Measurements from ENCODE around the gene SLC35F3.
"Not testable (repeated sequence)": the region's sequence is repeated elsewhere in the genome, so short reads cannot be mapped to it uniquely, and the experiment has no call there.

SLC35F3 gene

GRCh38 chr1:234107416-234108021, 203.0 kb downstream of the SLC35F3 start:
- no peak for DNase-seq (ENCODE audit: low spot score)

- DNase-seq (ENCODE audit: low spot score), result no peak
Observed at GRCh38 chr1:234108921-234109320, 204.4 kb downstream of the SLC35F3 start.

GRCh38 chr1:234109840-234110239, 205.4 kb downstream of the SLC35F3 start:
- DNase-seq (ENCODE audit: low spot score), result no peak

GRCh38 chr1:234111458-234112142, 207.1 kb downstream of the SLC35F3 start:
- peak; percentile 28 for DNase-seq (ENCODE audit: low spot score)

- peak; percentile 41 for DNase-seq (ENCODE audit: low spot score)
Observed at GRCh38 chr1:234114648-234115307, 210.3 kb downstream of the SLC35F3 start.

DNA sequence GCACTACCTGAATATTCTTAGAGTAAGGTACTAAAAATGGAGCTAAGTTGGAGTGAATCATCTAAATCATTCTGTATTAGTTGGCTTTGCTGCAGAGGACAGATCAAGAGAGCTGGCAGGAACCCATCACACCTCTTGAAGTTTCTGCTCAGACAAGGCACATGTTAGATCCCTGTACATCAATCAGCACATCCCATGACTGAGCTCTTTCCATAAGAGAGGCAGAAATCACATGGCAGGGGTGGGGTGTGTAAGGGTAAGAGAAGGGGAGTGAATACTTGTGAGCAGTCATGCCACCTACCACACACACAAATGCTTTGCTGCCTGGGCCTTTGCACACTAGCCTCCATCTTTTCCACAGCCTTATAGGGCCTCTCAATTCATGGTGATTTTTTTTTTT, 214.4 kb downstream of the SLC35F3 start:
- DNase-seq (ENCODE audit: low spot score), result no peak

DNA sequence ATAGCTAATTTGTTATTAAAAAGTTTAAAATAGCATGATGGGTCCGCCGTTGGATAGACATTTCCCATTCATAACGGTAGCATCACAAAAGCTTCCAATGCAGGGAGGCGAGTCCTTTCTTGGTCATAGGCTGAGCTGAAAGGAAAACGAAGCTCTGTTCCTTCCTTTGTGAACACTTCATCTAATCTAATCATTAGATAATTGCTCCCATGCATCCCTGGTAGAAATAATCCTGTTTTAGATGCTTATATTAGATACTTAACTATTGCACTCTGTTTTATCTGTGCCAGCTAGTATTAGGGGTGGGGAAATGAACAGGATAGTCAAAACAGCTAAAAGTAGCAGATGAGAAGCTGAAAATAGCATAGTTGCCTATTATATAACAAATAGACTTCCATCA, 215.0 kb downstream of the SLC35F3 start:
- DNase-seq (ENCODE audit: low spot score), result no peak

DNA sequence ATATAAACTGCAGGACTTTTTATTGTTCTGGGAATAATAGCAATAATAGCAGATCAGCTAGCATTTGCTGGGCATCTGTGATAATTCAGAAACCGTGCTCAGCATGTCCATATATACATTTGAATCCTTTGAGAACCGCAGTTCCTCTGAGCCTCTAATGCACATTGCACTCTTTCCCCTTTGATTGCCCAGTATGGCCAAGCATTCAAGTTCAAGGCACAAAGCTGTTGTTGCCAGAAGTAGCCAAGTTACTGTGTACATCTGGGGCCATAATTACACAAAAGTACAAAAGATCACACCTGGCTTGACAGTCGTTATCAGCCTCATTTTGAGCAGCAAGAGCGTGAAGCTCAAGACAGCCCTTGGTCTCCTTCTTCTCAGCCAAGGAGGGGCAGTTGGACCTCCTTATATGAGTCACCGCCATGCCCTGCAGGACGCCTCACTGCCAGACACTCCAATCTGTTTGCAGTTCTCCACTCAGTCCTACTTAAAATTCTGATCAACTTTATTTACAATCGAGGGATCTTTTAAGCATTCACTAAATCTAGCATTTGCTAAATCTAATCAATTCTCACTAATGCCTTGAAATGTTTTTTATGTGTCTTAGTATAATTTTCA, 216.0 kb downstream of the SLC35F3 start:
- DNase-seq (ENCODE audit: low spot score), result no peak

- DNase-seq (ENCODE audit: low spot score), result not testable (repeated sequence)
Observed at GRCh38 chr1:234121659-234122058, 217.2 kb downstream of the SLC35F3 start.

- DNase-seq (ENCODE audit: low spot score), result not testable (repeated sequence)
Observed at GRCh38 chr1:234122571-234122970, 218.1 kb downstream of the SLC35F3 start.

DNA sequence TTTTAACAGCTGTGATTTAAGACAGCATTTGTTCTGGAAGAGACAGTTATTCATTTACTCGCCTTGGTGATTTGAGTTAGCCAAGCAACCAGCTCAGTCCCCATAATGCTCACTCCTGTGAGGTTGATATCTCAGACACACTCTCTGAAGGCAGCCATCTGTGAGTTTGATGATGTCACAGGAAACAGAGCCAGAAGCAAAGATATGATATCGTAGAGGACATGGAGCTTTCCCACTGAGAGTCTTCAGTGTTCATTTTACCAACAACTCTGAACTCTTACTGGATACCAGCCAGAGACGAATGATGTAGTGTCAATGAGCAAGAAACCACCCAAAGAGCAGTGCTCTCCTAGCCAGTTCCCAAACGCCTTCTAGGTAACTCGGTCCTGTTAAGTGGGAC, 219.4 kb downstream of the SLC35F3 start:
- no peak for DNase-seq (ENCODE audit: low spot score)

- no peak for DNase-seq (ENCODE audit: low spot score)
Observed at GRCh38 chr1:234125283-234125682, 220.8 kb downstream of the SLC35F3 start.

DNA sequence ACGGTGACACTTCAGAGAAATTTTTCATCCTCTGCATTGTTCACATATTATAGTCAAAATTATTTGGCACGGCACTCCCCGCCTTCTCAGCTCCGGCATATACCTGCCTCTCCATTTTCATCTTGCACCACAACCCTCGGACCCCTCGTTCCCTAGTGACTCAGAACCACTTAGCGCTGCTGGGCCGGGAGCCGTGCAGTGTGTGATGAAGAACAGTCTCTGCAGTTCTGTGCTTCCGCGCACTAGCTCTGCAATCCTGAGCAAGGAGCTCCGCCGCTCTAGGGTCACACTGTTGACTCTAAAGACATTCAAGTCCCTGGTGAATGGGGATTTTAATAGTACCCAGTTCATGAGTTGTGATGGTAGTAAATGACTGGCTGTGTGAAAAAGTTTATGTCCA, 221.2 kb downstream of the SLC35F3 start:
- DNase-seq (ENCODE audit: low spot score), result no peak

GRCh38 chr1:234127026-234127671, 222.7 kb downstream of the SLC35F3 start:
- DNase-seq (ENCODE audit: low spot score), result no peak

DNA sequence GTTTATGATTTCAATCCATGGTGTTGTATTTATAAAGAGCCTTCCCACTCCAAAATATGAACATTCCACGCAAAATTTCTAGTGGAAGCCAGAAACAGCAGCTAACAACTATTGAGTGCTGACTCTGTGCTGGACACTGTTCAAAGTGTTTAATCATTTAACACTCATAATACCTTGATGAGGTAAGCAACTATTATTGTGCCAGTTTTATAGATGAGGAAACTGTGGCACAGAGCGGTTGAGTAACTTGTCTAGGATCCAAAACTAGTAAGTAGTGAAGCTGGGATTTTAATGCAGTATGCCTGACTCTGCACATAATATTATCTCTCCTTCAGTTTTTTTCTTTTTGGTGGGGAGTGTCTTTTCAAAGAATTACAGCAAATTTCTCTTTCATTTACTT, 228.3 kb downstream of the SLC35F3 start:
- DNase-seq (ENCODE audit: low spot score), result no peak

DNA sequence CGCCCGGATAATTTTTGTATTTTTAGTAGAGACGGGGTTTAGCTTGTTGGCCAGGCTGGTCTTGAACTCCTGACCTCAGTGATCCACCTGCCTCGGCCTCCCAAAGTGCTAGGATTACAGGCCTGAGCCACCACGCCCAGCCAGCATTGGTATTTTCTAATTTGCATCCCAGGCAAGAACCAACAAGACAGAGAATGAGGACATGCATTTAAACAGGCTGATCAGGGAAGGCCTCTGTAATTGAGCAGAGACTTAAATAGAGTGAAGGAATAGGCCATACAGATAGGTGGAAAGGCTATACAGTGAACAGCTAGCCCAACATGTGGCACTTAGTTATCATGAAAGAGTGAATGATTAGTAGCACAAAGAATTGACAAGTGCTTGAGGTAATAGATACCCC, 230.4 kb downstream of the SLC35F3 start:
- DNase-seq (ENCODE audit: low spot score), result no peak

DNA sequence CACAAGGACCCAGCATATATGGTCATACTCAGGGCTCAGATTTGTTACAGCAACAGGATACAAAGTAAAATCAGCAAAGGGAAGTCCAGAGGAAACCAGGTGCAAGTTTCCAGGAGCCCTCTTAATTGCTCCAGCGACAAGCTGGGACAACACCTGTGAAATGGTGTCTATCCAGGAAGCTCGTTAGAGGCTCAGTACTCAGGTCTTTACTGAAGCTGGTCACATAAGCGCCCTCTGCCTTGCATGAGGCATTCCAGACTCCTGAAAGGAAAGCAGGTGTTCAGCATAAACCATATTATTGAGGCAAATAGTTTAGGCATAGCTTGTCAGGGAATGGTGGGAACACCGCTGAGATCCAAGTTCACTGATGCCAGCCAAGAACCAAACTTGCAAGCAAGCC, 231.0 kb downstream of the SLC35F3 start:
- no peak for DNase-seq (ENCODE audit: low spot score)

DNA sequence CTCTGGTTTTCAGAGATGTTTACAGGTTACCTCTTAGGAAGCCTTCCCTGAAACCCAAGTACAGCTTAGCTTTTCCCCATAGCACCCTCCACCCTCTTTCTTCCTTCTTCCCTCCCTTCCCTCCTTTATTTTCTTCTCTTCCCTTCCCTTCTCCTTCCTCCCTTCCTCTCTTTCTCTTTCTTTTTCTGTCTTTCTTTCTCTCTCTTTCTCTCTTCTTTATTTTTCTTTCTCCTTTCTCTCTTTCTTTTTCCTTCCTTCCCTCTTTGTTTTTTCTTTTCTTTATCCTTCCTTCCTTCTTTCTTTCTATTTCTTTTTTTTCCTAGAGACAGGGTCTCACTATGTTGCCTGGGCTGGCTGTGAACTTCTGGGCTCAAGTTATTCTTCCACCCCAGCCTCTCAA, 231.6 kb downstream of the SLC35F3 start:
- no peak for DNase-seq (ENCODE audit: low spot score)

DNA sequence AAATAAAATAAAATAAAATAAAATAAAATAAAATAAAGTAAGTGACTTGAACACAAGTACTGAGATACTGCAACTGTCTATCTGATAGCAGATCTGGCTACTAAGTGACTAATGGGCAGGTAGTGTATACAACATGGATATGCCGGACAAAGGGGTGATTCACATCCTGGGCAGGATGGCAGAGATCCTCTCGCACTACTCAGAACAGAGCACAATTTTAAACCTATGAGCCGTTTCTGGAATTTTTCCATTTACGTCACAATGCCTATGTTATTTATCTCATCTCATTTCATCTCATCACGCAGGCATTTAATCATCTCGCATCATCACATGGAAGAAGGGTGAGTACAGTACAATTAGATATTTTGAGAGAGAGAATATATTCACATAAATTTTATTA, 235.5 kb downstream of the SLC35F3 start:
- no peak for DNase-seq (ENCODE audit: low spot score)

GRCh38 chr1:234140388-234140787, 235.9 kb downstream of the SLC35F3 start:
- no peak for DNase-seq (ENCODE audit: low spot score)

DNA sequence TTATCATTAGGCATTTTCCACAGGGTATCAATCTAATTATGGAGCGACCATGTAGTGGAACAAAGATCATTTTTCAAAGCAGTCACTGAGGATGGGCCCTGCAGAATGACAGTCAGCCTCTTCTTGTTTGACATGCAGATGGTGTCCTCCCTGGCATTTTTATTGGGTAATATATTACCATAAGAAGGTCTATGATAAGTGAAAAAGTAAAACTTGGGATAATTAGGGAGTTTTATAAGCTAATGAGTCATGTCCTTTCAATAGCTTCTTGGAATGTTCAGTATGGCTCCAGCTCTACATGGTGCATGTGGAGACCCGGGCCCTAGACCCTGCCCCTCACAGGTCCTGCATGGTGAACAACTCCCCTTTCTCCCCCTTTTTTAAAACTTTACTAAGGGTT, 236.5 kb downstream of the SLC35F3 start:
- no peak for DNase-seq (ENCODE audit: low spot score)

DNA sequence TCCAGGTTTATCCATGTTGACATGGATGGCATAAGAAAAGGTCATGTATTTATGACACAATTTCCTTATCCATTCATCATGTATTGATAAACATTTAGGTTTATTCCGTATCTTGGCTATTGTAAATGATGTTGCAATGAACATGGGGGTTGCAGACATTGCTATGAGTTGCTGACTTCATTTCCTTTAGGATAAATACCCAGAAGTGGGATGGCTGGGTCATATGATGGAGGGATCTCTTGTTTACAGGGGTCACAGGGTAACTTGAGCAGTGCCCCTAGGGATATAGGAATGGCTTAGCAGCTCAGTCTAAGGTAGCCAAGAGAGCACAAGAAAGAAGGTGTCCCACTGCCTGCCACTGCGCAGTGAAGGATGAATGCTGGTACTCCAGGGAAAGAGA, 239.2 kb downstream of the SLC35F3 start:
- DNase-seq (ENCODE audit: low spot score), result no peak

GRCh38 chr1:234144901-234145300, 240.4 kb downstream of the SLC35F3 start:
- DNase-seq (ENCODE audit: low spot score), result no peak
